Liver (tissue), 3 donors: Measurements from ENCODE around the gene CFAP300.

Experiments used
- CTCF ChIP-seq: fragments of 150-350 bp; IDR thresholded peaks from 2 replicates; pipeline ENCODE4 v1.5.1; 2017; ENCODE audit warnings: improper control_type of control experiment, low read depth, low read length; ENCODE audit not compliant: missing input control
- FOXA2 ChIP-seq: IDR thresholded peaks from 2 replicates; pipeline ENCODE4 v1.6.1; 2016; ENCODE audit warnings: antibody characterized with exemption
- GABPA ChIP-seq, 2 donors: IDR thresholded peaks in 1 of 2; conservative IDR thresholded peaks in 1 of 2; 2 replicates each; pipeline ENCODE4 v1.6.1; 2016; ENCODE audit warnings: antibody characterized with exemption in 2 of 2, mild to moderate bottlenecking in 1 of 2, moderate library complexity in 1 of 2
- RAD21 ChIP-seq, 2 donors: IDR thresholded peaks; 2 replicates each; pipeline ENCODE4 v1.6.1; 2016; ENCODE audit warnings: antibody characterized with exemption in 2 of 2, mild to moderate bottlenecking in 2 of 2
- REST ChIP-seq: IDR thresholded peaks from 2 replicates; pipeline ENCODE4 v1.6.1; 2016; ENCODE audit warnings: antibody characterized with exemption, mild to moderate bottlenecking
- TF ChIP-seq, protein P1 (sequence below): IDR thresholded peaks from 2 replicates; pipeline ENCODE4 v1.6.1; 2016; ENCODE audit warnings: antibody characterized with exemption
- donor health status: healthy.
- donor health status: healthy.

GRCh38 chr11:102121329-102121728 is 74.1 kb downstream of the CFAP300 start:
- TF ChIP-seq CTCF = no peak
- TF ChIP-seq REST = peak; percentile 17
- TF ChIP-seq FOXA2 = no peak
- no peak for TF ChIP-seq RAD21 (IDR thresholded peaks at IDR 0.05)
- TF ChIP-seq, protein P1, sequence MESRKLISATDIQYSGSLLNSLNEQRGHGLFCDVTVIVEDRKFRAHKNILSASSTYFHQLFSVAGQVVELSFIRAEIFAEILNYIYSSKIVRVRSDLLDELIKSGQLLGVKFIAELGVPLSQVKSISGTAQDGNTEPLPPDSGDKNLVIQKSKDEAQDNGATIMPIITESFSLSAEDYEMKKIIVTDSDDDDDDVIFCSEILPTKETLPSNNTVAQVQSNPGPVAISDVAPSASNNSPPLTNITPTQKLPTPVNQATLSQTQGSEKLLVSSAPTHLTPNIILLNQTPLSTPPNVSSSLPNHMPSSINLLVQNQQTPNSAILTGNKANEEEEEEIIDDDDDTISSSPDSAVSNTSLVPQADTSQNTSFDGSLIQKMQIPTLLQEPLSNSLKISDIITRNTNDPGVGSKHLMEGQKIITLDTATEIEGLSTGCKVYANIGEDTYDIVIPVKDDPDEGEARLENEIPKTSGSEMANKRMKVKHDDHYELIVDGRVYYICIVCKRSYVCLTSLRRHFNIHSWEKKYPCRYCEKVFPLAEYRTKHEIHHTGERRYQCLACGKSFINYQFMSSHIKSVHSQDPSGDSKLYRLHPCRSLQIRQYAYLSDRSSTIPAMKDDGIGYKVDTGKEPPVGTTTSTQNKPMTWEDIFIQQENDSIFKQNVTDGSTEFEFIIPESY = no peak
- no peak for TF ChIP-seq GABPA (IDR thresholded peaks at IDR 0.05 in 1 of 2, conservative IDR thresholded peaks at IDR 0.05 in 1 of 2)
